Hypothalamus (tissue), 51 donors: ENCODE data around the gene ZMYM4.
"Not testable (repeated sequence)": the region's sequence is repeated elsewhere in the genome, so short reads cannot be mapped to it uniquely, and the experiment has no call there.

Experiments
- DNase-seq, 51 donors: peaks; one replicate each; lab custom pipeline; 2025; lab: John Stamatoyannopoulos, UW

Gene ZMYM4

DNA sequence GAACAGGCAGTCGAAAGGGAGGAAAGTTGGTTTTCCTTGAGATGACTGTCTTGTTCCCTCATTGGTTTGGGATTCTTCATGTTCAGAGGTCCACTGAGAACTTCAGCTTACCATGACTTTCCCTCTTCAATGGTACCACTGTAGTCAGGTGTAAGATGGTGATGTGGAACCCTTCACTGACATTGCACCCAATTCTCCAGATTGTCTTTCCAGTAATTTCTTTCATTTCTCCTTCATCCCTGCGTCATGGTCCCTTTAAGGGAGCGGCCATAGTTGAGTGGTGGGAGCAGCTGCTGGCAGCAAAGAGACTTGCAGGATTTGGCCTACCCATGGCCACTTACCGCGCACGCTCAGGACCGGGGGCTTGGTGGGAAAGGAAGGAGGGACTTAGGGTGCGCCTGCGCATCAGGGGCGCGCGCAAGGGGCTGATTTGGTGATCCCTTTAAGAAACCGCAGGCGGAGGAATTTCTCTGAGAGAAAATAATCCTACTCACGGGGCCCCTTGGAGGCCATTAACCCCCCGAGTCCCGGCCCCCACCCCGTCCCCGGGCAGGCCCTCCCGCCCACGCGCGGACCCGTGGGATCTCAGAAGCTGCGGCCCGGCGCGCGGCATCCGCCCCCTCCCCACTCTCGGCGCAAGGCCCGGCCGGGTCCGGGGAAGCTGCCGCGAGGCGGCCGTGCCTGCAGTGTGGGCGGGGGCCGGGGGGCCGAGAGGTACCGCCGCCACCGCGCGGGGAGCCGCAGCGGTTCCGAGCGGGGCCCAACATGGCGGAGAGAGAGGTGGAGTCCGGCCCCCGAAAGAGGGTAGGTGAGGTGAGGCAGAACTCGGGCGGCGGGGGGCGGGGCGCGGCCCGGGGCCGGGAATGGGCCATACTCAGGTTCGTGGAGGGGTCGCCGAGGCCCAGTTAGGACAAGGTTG is at the start of gene ZMYM4:
Gene ZMYM4 (plus strand): TSS at position 428 of the 919 bp plus-strand sequence. CDS start 338 bp downstream, at position 766.
- DNase-seq: peak; percentile 37 to 93 (median 80)

DNA sequence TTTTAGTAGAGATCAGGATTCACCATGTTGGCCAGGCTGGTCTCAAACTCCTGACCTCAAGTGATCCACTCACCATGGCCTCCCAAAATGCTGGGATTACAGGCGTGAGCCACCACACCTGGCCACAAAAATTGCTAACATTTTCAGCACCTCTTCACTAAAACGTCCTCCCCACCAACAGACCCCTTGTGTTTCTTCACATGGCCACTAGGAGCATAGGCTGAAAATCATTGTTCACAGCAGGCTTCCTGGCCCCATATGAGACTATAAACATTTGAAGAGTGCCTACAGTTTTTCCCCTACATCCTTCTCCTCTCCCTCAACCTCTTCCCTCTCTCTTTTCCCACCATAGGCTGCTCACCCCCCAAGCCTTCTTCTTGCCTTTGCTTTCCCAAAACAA is 47.5 kb upstream of the ZMYM4 start:
- DNase-seq: no peak

DNA sequence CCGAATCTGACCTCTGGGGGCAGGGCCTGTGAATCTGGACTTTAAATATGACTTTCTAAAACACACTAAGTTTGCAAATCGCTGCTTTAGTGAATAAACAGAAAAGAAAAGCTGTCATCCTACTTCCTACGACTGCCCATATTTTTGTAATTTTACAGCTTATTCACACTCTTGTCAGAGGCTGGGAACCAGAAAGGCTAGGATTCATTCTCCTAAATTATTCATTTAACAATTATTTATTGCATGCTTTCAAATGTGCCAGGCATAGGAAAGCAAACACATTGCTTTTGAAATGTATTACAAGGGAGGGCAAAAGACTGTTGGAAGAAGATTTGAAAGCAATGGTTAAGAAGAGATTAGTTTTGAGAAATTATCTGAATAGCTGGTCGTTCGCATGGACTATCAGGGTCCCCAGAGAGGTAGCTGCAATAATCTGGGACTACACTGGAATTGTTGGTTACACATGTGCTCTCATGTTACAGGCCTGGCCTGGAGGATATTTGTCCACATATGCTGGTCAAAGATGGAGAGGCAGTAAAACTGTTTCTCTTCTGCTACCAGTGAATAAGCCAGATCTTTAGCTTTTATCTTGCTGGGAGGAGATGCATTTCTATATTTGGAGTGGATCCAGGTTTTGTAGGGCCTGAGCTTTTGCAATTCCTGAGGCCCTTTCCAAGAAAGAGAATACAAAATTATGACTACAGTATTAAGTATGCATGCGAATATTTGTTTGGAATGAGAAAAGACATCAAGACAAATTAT is 46.0 kb upstream of the ZMYM4 start:
- DNase-seq: no peak

DNA sequence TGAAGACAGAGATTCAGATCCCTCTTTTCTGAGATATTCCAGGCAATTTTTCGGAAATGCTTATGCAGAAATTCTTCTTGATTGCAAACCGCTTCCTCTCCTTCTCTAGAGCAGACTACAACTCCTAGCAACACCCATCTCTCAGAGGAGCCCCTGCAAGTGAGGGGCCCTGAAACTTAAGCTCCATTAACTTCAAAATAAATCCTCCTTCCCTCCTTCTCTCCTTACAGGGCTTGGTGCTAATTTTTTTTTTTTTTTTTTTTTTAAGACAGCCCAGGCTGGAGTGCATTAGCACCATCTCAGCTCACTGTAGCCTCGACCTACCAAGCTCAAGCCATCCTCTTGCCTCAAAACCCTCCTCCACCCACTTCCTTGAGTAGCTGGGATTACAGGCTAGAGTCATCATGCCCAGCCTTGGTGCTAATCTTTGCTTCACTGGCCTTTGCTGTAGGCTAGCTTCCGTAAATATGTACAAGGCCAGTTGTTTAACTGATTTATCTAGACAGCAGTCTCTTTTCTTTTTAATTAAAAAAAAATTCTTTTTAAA is 45.4 kb upstream of the ZMYM4 start:
- DNase-seq: no peak

DNA sequence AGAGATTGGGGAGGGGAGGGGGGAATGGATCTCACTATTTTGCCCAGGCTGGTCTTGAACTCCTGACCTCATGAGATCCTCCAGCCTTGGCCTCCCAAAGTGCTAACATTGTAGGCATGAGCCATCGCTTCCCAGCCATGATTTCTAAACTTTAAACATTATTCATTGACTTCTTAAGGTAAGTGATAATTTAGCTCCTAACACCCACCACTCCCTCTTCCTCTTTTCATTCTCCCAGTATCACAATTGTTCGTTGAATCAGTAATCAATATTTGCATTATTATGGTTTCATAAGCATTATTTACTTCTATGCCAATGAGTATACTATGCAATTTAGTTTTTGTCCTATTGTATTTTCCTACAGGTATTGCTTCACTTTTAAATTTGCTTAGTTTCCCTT is 42.0 kb upstream of the ZMYM4 start:
- no peak for DNase-seq

DNA sequence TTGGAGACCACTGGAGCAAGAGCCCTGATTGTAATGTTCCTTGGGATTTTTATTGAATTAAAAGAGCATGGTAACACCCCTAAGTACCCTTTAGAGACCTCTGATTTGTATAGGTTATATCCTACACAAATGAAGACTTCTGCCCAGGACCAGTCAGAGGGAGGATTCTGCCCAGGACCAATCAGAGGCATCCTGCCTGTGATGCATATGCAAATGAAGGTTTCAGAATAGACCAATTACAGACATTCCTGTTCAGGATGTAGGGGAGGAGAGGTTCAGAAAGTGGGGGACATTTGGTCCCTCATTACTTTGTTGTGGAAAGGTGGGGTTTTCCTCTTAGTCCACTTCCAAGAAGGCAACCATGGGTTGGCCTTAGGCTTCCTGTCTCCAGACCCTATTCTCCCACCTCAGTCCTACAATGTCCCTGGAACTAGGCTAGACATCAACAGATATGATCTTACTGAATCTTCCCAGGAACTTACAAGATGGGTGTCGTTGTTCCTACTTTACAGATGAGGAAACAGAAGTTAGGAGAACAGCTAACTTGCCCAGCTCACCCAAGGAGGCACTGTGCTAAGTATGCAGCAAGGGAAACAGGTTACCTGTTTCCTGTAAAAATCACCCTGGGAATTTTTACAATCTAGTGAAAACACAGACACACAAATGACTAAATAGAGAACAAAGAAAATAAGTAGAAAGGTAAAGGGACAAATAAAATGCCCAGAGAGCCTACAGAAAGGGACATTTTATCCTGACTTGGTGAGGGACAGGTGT is 38.7 kb upstream of the ZMYM4 start:
- no peak for DNase-seq

DNA sequence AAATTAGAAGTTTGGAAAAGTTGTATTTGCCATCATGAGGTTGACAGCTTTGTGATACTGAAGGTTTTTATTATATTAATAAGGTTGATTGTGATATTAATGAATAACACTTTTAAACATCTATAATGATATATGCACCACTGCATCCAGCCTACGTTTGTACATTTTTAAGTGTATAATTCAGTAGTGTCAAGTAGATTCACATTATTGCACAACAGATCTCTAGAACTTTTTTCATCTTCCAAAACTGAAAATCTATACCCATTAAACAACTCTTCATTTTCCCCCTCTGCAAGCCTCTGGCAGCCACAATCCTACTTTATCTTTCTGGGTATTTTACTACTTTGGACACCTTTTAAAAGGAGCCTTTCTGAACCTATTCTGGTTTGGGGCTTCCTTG is 37.2 kb upstream of the ZMYM4 start:
- no peak for DNase-seq

GRCh38 chr1:35236772-35237171 is 31.7 kb upstream of the ZMYM4 start:
- not testable (repeated sequence) for DNase-seq

DNA sequence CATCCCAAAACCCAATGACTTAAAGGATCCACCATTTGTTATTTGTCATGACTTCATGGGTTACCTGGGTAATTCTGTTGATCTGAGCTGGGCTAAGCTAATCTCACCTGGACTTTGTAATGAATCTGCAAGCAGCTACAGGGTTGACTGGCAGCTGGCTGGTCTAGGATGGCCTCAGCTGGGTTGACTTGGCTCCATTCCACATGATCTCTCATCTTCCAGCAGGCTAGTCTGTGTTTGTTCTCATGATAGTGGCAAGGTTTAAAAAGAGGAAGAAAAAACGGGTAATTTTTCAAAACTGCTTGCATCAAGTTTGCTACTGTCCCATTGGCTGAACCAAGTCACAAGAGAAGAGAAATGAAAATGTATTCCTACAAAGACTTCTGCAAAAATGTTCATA is 24.8 kb upstream of the ZMYM4 start:
- no peak for DNase-seq

- DNase-seq: no peak
Measured at GRCh38 chr1:35247256-35247655, 21.3 kb upstream of the ZMYM4 start.

- DNase-seq: no peak
Measured at GRCh38 chr1:35253941-35254340, 14.6 kb upstream of the ZMYM4 start.

DNA sequence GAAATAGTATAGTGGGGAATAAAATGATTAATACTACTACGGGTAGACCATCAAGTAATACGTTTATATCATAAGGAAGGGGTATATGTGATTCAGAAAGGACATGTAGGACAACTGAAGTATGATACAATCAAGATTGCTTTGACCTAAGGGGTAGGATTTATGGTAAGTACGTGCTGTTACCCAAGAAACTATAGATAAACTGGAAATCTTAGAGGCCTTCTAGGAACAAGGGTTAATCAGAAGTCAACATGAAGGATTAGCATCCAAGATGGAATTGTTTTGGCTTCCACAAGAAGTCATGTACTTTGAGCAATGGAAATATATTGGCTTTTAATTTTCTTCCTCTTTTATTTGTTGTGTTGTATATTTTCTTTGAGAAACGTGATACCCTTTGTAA is 13.2 kb upstream of the ZMYM4 start:
- DNase-seq: no peak

DNA sequence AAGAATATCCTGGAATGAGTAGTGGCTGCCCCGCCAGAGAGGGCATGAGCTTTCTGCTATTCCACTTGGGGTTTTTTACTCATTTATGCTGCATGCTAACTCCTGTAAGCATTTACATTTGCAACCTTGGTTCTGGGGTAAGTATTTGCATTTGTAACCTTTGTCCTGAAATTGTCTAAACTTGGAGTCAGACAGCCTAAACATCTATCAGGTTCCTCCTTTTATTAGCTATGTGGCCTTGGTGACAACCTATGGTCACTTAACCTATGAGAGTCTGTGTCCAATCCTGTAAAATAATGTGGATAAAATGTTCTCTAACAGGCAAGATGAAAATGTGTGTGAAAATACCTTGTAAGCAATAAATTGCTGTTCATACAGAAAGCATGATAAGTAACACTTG is 8.9 kb upstream of the ZMYM4 start:
- DNase-seq: no peak

DNA sequence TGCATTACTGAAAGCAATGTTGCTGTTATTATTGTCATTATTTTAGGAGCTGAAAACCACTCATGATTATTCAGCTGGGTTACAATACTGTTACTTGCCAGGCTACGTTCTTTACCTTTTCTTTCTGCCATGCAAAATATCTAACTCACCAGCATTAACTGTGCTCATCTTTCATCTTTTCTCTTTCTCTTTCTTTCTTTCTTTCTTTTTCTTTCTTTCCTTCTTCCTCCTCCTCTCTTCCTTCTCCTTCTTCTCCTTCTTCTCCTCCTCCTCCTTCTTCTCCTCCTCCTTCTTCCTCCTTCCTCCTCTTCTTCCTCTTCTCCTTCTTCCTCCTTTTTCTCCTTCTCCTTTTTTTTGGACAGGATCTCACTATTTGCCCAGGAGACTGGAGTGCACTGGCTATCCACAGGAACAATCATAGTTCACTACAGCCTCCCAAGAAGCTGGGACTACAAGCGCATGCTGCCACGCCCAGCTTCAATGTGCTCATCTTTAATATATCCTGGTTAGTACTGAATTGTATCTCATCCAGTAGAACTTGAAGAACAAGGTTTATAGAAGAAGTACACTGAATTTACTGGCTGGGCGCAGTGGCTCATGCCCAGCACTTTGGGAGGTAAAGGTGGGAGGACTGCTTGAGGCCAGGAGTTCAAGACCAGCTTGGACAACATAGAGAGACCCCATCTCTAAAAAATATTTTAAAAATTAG is 6.9 kb upstream of the ZMYM4 start:
- no peak for DNase-seq

- DNase-seq: no peak
Measured at GRCh38 chr1:35264035-35264434, 4.5 kb upstream of the ZMYM4 start.

DNA sequence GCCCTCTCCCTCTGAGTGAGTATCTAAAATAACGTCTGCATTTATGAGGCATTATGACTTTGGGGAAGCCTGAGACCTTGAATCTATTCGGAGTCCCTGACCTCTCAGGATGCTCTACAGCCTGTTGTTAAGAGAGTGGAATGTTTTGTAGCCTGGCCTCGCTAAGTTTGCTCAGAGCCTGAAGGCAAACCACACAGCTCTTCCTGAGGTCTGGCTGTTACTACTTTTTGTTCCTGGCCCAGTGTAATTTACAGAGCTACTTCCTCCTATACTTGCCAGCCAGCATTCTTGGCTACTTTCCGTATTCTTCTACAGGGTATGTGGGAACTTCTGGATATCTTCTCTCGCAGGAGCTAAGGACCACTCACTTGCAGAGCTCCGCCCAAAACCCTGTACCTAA is 3.6 kb upstream of the ZMYM4 start:
- DNase-seq: no peak

DNA sequence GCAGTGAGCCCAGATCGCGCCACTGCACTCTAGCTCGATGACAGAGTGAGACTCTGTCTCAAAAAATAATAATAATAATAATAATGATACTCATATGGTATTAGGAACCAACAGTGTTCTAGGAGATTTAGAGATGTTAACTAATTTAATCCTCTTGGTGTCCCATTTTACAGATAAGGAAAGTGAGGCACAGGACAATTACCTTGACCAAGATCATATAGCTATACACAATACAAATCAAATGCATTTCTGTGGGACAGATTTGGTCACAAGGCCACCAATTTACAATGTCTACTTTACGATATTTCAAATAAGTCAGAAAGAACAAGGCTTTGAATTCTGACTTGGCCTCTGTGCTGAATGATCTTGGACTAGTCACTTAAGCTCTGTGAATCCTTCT is 2.2 kb upstream of the ZMYM4 start:
- DNase-seq: no peak

- DNase-seq: peak in 1 of 51 donors; percentile 35
Measured at GRCh38 chr1:35269201-35269988, 886 bp downstream of the ZMYM4 start.

GRCh38 chr1:35269989-35270289 is 1.4 kb downstream of the ZMYM4 start:
- no peak for DNase-seq

- no peak for DNase-seq
Measured at GRCh38 chr1:35270836-35271235, 2.3 kb downstream of the ZMYM4 start.
